Medulla oblongata (tissue), 1 donor: ENCODE measurements around the gene TFF2.

Experiments
- DNase-seq: peaks from one replicate; pipeline ENCODE4 v3.0.0-alpha.2; 2015; ENCODE audit errors: extremely low spot score

TFF2 gene

DNA sequence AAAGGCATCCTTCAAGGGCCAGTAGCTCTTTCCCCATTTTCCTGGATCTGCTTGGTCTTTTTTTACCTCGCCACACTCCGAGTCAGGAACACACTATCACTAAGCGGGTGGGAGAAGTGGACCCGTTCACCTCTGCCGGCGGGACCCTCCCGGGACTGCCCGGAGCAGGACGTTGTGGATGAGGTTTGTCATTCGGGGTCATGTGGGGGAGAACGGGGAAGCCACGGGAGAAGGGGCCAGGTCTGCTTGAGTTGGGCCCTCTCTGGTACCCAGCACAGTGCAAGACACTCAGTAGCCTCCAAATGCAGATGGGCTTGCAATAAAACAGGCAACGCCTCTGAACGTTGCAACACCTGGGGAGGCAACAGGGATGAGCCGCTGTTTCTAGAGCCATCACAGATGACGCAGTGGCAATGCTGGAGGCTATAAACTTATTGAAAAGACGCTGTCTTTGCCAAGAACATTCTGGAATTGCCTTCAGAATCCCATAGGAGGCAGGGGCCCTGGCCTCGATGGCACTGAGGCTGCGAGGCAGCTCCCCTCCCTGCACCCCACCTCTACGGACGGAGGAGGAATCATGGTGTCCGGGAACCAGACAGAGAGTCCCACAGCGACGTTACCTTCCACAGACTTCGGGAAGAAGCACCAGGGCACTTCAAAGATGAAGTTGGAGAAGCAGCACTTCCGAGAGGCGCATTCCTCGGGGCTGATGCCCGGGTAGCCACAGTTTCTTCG, 3.8 kb downstream of the TFF2 start:
- DNase-seq: no peak

DNA sequence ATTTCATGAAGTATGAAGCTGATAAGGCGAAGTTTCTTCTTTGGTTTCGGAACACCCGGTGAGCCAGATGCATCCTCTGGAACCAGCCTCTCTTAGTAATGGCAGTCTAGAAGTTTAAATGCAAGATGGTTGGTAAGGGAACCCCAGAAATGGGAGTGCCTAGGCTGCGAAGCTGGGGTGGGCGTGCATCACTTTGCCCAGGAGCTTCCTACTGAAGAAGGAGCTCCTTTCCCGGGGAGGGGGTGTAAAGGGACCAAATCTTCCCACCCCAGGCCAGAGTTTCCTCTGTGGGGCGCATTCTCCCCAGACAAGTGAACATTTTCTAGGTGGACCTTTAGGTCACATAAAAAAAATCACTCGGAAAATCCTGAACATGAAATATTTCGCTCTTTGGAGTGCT, 4.4 kb downstream of the TFF2 start:
- no peak for DNase-seq

DNA sequence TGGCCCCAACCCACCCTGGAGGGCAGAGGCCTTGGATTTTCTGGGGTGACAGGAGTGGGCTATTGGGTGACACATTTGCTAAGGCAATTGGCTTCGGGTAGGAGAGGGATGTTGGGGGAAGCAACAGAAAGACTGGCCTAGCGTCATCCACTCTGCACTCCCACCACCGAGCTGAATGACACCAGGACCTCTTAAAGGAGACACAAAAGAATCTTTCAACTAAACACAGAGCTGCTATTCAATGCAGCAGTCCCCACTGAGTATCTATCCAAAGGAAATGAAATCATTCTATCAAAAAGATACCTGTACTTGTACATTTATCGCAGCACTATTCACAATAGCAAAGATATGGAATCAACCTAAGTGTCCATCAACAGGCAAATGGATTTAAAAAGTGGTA, 6.2 kb downstream of the TFF2 start:
- peak; percentile 27 for DNase-seq

DNA sequence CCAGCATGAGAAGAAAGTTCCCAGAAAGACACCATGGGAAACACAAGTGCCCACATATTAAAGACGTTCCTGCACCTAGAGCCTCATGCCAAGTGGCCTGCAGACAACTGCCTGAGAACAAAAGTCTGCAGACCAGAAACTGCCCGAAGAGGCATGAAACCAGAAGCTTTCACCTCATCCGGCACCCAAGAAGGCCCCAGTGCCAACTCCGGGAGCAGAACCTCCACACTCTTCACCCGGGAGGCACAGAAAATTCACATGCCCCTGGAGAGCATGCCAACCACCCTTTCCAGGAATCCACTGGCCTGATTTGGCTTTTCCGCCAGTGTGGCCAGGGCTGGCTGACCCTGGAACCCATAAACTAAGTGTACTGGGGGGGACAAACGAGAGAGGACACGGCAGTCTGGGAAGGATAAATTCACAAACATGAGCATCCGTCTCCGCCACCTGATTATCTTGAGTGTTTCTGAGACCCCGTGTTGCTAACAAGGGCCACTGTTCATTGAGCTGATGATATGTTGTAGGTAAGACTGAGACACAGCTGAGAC, 6.8 kb downstream of the TFF2 start:
- DNase-seq: no peak

DNA sequence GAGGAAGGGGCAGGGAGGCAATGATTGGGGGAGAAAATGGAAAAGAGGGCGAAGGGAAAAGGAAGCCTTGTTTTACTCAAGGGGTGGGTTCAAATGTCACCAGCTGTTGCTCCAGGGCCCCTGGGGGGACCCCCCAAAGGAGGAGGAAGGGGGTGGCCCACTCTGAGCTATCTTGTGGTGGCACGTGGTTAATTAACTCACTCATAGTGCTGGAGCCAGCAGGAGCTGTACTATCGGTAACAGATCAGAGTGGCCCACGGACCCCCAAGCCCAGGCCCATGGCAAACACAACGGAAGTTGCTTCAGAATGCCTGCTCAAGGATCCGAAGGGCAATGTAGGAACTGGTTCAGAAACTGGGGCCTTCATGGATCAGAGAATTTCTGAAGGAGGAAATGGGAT, 7.2 kb downstream of the TFF2 start:
- no peak for DNase-seq

DNA sequence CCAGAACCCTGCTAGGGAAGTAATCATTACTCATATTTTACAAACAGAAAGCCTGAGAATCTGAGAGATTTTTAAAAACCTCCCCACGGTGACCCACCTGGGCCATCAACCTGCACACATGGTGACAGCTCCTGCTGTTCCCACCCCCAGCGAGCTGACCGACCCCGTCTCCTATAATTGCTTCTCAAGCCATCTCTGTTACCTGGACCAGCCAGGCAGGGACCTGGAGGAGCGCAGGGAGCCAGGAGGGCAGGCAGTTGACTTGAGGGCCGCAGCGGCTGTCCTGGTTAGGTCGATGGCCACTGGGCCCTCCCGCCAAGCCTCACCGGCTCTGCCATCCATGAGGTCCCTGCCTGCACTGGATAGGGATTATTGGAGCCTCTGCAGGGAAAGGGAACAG, 7.7 kb downstream of the TFF2 start:
- DNase-seq: no peak

DNA sequence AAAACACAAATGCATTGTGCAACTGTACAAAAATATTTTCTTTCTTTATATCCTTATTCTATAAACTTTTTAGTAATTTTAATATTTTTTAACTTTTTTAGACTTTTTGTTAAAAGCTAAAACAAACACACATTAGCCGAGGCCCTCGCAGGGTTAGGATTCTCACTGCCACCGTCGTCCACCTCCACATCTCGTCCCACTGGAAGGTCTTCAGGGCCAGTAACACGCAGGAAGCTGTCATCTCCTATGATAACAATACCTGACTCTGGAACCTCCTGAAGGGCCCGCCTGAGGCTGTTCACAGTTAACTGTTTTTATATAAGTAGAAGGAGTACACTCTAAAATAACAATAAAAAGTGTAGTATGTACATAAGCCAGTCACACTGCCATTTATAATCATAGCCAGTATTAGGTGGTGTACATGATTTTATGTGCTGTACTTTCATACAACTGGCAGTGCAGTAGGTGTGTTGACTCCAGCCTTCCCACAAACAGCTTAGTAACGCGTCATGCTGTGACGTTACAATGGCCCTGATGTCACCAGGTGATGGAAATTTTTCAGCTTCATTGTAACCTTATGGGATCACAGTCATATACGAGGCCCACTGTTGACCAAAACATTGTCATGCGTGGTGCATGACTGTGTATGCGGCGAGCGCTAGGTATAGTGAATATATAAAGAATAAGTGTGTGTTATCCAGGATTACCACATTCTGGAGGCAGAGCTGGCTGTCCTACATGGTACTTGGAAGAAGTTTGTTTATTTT, 8.8 kb downstream of the TFF2 start:
- no peak for DNase-seq

DNA sequence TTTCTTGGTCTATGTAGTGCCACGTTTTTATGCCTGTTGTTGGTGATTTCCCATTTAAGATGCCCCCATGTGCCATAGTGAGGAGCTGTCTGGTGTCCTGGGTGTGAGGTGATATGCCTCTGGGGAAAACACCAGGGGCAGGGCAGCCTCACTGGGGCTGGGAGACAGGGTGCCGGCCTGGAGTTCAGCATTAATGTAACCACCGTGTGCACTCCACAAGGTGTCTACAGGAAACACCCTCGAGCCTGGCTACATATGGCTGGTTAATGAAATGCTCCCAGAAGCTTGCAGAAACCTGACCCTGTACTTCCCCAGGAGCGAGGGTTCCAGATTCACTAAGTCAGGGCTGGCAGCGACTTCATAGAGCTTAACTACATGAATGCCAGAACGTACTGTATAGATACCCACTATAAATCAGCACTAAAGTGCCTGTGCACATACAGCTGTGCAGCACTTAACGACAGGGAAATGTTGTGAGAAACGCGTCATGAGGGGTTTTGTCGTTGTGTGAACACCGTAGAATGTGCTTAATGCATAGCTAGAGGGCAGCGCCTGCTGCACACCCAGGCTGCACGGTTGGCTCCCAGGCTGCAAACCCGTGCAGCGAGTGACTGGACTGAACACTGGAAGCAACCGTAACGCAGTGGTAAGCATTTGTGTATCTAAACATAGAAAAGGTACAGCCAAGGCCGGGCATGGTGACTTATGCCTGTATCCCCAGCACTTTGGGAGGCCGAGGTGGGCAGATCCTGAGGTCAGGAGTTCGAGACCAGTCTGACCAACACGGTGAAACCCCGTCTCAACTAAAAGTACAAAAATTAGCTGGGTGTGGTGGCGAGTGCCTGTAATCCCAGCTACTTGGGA, 10.4 kb downstream of the TFF2 start:
- DNase-seq: no peak

DNA sequence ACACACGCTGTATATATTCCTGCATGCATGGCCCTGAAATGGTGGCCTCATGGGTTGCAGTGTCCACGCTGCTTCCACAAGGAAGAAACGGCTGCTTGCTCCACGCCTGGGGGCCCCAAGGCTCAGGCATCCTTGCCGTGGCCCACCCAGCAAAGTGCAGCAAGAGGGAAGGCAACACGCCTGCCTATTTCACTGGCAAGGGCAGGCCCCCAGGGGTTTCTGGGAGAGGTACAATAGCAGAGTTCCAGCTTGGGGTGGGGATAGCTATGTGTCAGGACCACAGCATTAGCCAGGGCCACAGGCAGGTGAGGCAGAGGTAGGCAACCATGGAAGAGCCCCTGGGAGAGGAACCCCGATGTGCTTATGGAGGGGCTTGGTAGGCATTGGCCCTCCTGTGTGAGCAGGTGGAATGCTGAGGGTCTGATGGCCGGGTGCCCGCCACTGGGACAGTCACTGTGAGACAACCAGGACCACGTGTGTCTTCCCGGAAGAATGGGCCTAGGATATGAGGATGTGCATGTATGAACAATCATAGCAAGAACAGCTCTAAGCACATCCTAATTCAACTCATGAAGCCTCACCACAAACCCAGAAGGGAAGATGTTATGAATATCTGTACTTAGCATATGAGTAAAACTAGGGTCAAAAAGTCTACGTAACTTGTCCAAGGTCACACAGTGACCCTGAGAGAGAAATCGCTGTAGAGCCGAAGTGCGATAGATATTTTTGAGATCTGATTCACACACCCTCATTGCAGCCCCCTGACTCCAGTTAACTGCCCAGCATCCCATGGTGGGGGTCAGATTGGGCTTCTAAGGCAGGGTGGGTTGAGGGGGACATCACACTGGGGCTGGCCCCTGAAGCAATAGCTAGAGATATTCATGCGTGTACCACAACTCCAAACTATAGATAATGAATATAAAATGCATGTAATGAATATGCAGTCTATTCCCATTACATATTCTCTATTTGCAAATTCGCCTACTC, 11.8 kb downstream of the TFF2 start:
- no peak for DNase-seq

DNA sequence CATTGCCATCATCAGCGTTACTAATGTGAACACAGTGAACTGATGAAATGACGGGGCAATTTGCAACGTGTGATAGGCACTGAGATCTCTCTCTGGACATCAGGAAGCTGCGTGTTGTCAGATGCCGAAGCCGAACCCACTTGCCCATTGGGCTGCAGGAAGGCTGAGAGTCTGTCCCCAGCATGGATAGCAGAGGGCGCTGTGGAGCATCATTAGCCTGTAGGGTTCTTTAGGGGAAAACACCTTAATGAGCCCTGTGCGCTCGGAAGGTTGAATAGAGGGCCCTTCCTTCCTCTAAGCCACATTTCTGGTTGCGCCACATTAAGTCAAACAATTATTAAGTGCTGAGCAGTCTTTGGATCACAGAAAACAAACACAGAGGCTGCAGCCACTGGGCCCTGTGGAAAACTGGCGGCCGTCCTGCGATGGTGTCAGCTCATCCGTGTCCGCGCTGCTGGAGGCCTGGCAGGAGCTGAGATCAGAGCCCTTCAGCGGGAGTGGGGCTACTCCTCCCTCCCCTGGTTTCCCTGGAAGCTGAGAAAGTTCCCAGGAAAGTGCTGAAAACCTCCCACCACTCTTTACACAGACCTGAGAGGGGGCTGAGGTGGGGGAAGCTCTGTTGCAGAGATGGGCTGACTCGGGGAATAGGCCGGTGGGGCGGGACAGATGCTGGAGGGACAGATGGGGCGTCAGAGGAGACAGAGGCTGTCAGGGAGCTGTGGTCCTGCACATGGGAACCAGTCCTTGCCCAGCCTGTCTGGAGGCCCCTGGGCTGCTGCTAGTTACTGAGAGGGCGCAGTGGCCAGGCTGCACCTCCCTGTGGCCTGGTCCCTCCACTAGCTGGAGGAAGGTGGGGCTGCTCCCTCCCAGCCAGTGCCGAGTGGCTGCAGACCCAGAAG, 12.7 kb downstream of the TFF2 start:
- peak; percentile 88 for DNase-seq

DNA sequence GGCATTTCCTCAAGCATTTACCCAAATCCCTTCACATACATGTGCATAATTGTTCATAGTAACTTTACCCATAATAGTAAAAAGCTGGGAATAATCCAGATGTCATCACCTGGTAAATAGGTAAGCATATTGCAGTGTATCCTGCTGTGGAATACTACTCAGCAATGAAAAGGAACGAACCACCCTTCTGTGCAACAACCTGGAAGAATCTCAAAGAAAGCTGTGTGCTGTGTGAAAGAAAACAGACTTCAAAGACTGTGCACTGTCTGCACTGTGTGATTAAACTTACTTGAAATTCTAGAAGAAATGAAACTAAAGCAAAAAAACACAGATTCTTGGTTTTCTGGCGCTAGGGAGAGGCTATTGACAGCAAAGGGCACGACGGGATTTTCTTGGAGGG, 13.5 kb downstream of the TFF2 start:
- no peak for DNase-seq

DNA sequence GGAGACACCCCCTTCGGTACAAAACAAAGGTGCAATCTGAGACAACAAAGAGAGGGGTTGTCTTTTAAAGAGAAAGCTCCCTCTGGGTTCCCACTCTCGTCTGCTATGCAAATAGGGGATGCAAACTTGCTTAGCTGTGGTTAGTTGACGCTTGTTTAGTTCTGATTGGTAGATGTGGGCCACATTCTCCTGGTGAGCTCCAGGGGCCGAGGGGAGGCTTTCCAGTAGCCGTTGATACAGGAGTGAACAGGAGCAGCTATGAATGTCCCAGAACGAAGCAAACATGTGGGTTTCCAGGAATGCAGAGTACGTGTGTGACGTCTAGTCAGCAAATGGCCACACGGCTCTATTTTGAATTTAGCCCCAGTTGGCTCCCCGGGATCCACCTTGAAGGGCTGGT, 14.7 kb downstream of the TFF2 start:
- DNase-seq: no peak

DNA sequence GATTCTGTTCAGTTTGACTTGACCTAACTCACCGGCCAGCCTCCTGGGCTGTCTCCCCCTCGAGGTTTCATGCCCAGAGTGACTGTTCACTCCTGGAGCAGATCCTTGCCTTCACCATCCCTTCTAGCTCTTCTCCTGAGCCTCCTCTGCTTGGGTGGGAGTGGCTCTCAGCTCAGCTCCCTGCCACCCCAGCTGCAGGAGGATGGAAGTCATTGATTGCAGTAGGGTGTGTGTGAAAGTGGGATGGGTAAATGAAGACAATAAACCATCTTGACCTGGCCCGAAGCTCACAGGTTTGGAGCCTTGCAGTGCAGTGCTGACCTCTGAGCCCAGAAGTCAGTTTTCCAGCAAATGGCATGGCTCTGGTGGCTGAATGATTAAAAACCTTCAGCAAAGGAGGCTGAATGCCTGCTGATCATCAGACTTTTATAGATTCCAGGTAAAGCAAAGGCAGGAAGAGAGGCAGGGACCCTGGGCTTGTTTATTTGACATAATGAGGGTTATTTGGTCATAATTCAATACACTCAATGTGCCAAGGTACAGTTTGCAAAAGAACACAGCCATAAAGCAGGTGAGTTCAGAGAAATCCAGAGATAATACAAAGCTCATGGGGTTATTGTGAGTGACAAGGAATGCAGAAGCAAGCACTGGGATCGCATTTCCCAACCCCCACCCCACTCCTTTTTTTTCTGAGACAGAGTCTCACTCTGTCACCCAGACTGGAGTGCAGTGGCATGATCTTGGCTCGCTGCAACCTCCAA, 18.1 kb downstream of the TFF2 start:
- DNase-seq: no peak

DNA sequence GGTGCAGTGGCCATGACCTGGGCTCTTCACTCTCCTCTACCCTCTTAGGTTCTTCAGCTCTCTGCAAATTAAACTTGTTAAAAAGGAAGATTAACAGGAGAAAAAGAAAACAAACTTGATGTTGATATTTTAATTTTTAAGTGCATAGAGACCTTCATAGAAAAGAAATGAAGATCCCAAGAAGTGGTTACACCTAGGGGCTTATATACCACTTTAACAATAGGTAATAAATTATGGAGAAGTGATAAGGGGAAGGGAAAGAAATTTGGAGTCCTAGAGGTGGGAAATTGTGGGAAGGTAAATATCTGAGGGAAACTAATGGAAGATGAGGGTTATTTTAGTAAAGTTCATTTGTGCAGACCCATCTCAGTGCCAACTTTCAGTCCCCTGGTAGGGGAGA, 19.1 kb downstream of the TFF2 start:
- DNase-seq: no peak

DNA sequence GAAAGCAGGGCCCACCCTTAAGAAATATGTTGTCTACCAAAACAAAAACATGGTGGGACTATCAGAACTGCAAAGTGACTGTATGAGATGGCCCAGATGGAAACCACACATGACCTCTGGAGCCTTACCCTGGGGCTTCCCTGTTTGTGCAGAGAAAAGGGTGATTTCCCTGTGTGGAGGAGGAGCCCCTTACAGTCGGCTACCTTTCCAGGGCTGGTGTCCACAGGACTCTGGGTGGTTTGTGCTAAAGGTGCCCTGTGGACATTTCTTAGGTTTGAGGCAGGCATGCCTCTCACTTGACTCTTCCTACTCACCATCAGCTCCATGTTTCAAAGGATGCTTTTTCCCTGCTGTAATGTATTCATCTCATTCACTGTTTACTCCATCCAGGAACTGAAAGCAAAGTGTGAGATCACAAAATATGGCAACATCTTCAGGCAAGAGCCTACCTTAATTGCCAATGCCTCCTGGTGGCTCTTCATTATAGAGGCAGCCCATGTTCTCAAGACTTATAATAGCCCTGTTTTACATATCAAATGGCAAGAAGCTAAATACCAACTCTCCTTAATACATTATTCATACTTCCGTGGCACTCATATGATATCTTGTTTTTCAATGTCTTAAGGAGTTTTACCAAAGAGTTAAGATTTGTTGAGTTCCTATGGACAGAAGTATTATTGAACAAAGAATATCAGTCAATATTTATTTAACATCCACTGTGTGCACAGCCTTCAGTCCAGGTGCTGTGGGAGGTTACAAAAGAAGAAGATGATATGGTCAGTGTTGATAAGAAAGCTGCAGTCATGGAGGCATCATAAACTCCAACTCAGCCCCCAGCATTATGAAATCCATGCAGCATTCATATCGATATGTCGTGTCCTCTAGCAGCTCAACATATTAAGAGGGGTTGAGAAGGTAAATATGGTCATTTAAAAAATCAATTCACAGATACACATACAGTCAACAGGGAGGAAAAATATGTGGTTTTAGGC, 20.1 kb downstream of the TFF2 start:
- DNase-seq: no peak

DNA sequence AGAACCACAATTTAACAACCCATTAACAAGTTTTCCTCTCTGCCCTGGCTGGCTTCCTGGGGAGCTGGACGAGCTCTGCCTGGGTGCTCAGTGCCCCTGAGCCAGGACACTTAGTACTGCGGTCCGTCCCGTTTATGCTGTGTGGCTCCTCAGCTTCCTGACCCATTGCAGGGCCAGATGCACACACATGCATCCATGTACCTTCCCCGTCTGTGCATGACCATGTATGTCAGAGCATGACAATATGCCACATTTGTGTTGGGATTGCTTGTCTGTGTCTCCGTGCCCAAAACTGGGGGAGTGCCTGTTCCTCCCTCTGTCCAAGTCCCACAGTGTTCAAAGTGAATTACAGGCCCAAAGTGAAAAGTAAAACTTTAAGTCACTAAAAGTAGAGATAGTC, 25.9 kb downstream of the TFF2 start:
- DNase-seq: no peak

DNA sequence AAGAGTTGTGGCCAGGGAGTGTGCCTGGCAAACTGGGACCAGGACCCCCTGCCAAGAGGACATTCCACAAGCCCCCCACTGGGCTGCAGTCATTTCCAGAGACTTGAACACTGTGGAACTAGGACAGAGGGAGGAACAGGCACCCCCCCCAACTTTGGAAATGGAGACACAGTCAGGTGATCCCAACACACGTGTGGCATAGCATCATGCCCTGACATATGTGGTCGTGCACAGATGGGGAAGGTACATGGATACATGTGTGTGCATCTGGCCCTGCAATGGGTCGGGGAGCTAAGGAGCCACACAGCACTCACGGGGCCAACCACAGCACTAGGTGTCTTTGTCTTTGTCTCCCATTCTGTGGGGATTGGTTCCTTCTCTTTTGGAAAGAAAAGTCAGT, 28.9 kb downstream of the TFF2 start:
- no peak for DNase-seq

DNA sequence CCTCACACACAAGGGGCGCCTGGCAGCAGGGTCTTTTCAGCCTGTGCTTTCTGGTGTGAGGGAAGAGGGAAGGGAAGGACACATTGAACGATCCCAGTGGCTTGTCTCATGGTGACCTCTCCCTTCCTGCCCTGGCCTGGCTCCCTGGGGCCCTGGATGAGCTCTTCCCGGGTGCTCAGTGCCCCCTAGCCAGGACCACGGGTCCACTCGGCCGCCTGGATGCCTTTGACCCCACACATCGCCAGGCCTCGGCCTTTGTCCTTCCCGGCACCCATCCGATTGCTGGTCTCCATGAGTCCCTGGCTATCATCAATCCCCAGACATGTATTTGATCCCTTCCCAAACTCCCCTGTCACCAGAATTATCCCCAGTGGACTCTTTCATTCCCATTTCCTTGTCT, 29.6 kb downstream of the TFF2 start:
- DNase-seq: no peak
